Measurements from ENCODE around the gene BAG2. TPM values are rescaled to one million over a fixed set of nuclear protein-coding genes. Genes with fewer than 3 reads are reported as not detected.

Gene BAG2
- total RNA-seq, 1 donor from 2014 or later = 4.3 TPM

- CTCF ChIA-PET = no interaction called here
- DNase-seq (no peak), ATAC-seq (ENCODE audit: low read depth) (no peak)
- POLR2A ChIA-PET = no interaction called here
- H3K27ac Mint-ChIP-seq = no peak overlapping the region
- peaks cover 54% of the 10 kb centered on the region for H3K36me3 Mint-ChIP-seq (ENCODE audit: low read depth)
- no peak overlapping the region for H3K4me3 Mint-ChIP-seq
- no peaks in the 10 kb centered on the region for H3K9me3 Mint-ChIP-seq
- intact Hi-C loops (cut with micrococcal nuclease) = no loop called here
- no peak for TF ChIP-seq CTCF (IDR thresholded peaks at IDR 0.05)
- no peaks in the 10 kb centered on the region for H3K4me1 Mint-ChIP-seq
- no peaks in the 10 kb centered on the region for H3K27me3 Mint-ChIP-seq
Measured at GRCh38 chr6:57135885-57136284, 36.2 kb upstream of the BAG2 start.

DNA sequence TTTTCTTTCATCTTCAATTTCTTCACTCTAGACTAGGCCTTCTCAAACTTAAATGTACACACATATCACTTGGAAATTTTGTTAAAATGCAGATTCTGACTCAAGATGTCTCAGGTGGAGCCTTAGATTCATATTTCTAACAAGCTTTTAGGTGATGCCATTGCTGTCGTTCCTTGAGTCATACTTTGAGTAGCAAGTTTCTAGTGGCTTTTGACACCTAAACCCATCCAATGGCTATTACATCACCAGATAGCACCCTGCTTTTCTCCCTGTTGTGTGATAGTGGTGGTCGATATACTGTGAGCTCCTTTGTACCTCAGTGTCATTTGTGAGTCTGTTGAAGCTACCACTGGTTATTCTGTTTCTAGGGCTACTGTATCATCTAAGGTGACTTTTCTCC, 34.8 kb upstream of the BAG2 start:
- ATAC-seq (ENCODE audit: low read depth) (no peak), DNase-seq (no peak)
- Mint-ChIP-seq H3K27ac (no peak overlapping the region), H3K4me1 (no peaks in the 10 kb centered on the region), H3K9me3 (peaks cover 3% of the 10 kb centered on the region), H3K4me3 (no peak overlapping the region), H3K27me3 (no peaks in the 10 kb centered on the region), H3K36me3 (ENCODE audit: low read depth) (peaks cover 59% of the 10 kb centered on the region)
- no peak for TF ChIP-seq CTCF (IDR thresholded peaks at IDR 0.05)
- CTCF ChIA-PET = no interaction called here
- intact Hi-C loops (cut with micrococcal nuclease) = no loop called here
- POLR2A ChIA-PET = no interaction called here

GRCh38 chr6:57138026-57138425, 34.1 kb upstream of the BAG2 start:
- Mint-ChIP-seq H3K27ac (no peak overlapping the region), H3K4me1 (no peaks in the 10 kb centered on the region), H3K27me3 (no peaks in the 10 kb centered on the region), H3K9me3 (peaks cover 5% of the 10 kb centered on the region), H3K4me3 (no peak overlapping the region), H3K36me3 (ENCODE audit: low read depth) (peaks cover 61% of the 10 kb centered on the region)
- ChIA-PET POLR2A (no interaction called here), CTCF (no interaction called here)
- no peak for TF ChIP-seq CTCF (IDR thresholded peaks at IDR 0.05)
- DNase-seq = no peak
- no peak for ATAC-seq (ENCODE audit: low read depth)
- intact Hi-C loops (cut with micrococcal nuclease) = no loop called here

GRCh38 chr6:57141451-57142177, 30.5 kb upstream of the BAG2 start:
- peaks cover 5% of the 10 kb centered on the region for H3K9me3 Mint-ChIP-seq
- intact Hi-C loops (cut with micrococcal nuclease) = no loop called here
- H3K27me3 Mint-ChIP-seq = no peaks in the 10 kb centered on the region
- H3K4me1 Mint-ChIP-seq = no peaks in the 10 kb centered on the region
- DNase-seq (no peak), ATAC-seq (ENCODE audit: low read depth) (no peak)
- TF ChIP-seq CTCF (IDR thresholded peaks at IDR 0.05) = no peak
- POLR2A ChIA-PET = no interaction called here
- no peak overlapping the region for H3K27ac Mint-ChIP-seq
- H3K36me3 Mint-ChIP-seq (ENCODE audit: low read depth) = peaks cover 62% of the 10 kb centered on the region
- CTCF ChIA-PET = no interaction called here
- H3K4me3 Mint-ChIP-seq = no peak overlapping the region

- Mint-ChIP-seq H3K27ac (no peak overlapping the region), H3K4me3 (no peak overlapping the region), H3K27me3 (no peaks in the 10 kb centered on the region), H3K9me3 (peaks cover 5% of the 10 kb centered on the region), H3K4me1 (no peaks in the 10 kb centered on the region), H3K36me3 (ENCODE audit: low read depth) (peaks cover 60% of the 10 kb centered on the region)
- TF ChIP-seq CTCF (IDR thresholded peaks at IDR 0.05) = no peak
- ChIA-PET POLR2A (no interaction called here), CTCF (no interaction called here)
- ATAC-seq (ENCODE audit: low read depth) = no peak
- DNase-seq = no peak
- intact Hi-C loops (cut with micrococcal nuclease) = no loop called here
Measured at GRCh38 chr6:57142178-57142525, 30.0 kb upstream of the BAG2 start.
